HG02884 (cell line): ENCODE results near the gene RALGDS.

Source experiments
- ATAC-seq: cut with Tn5 transposase; IDR thresholded peaks from one replicate; pipeline ENCODE4 v1.9.1; 2021; ENCODE audit warnings: mild to moderate bottlenecking, moderate library complexity; ENCODE audit not compliant: unreplicated experiment

Gene RALGDS

DNA sequence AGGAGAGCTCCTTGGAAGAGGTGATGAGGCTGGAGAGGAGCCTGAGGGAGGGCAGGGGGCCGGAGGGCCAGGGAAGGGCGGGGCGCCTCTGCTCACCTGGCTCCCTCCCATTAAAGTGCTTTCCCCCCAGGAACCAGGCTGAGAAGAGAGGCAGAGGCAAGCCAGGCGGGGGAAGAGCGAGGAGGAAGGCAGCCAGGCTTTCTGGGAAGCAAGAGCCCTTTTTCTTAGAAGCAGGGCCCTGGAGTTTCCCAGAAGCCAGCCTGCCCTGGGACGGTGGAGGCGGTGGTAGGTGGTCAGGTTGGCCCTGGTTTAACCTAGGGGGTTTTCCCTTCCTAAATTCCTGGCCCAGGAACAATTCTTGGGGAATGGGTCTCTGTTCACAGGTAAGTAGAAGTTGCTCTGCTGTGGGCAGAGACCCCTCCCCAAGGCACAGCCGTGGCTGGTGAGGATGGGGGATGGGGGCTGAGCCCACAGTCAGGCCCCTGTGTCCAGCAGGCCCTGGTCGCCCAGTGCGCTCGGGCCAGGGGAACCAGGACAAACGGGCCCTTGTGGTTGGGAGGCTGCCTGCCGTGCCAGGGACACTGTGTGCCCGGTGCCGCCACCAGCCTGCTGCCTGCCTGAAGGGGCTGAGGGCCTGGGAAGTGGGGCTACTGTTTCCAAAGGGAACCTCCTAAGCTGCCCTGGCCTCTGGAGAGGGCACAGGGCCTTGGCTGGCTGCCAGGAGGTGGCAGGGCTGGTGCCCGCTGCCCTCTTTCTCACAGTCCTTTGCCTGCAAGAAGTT is 16.6 kb upstream of the RALGDS start:
- ATAC-seq, result no peak

DNA sequence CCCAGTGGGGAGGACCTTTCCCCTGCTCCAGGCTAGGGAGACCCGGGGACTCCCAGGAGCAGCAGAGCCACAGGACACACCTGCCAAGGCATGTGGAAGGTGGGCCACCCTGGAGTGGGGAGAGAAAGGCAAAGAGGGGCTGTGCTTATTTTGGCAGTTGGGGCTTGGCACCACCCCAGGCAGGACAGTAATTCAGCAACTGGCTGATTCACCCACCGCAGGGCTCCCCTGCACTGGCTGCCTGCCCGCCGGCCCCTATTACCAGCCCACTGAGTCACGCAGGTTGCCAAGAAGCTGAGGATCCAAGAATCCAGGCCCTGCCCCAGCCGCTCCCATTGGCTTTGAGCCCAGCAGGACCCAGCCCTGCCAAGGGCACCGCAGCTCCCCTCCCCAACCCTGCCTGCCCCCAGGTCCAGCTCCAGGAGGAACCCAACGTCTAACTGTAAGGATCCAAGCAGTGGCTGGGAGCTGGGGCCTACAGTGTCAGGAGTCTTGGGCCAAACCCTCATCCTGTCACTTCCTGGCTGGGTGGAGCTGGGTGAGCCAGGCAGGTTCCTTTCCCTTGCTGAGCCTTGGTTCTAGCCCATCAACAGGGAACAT is 14.2 kb upstream of the RALGDS start:
- ATAC-seq, result no peak

DNA sequence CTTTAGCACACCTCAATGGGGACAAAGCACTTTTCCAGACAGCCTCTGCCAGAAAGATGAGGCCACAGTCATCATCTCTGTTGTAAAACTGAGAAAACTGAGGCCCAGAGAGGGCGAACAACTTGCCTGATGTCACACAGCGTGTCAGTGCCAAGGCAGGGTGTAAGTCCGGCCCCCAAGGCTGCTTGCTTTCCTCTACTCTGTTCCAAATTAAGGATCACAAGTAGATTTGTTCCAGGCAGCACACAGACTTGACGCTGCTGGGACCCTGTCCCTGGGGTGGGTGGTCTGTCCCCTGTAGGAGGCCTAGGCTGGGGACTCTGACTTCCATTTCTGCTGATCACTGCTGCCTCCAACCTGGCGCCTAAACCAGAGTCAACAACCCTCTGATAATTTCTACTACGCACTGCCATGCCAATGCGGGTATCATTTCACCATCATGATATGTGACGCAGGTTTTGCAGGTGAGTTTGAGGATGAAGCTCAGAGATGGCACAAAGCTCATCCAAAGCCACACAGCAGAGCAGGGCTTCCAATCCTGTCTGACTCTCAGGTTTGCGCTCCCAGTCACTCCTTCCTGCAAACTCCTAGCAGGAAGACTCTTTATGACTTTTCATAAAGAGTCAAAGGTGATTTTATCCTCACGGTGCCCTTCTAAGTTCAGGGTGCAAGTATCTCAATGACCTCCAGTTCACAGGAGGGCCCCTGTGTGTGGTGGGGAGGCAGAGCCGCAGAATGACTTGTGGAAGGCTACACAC is 13.5 kb upstream of the RALGDS start:
- no peak for ATAC-seq

GRCh38 chr9:133133681-133134387 is 12.8 kb upstream of the RALGDS start:
- peak; percentile 97 for ATAC-seq

DNA sequence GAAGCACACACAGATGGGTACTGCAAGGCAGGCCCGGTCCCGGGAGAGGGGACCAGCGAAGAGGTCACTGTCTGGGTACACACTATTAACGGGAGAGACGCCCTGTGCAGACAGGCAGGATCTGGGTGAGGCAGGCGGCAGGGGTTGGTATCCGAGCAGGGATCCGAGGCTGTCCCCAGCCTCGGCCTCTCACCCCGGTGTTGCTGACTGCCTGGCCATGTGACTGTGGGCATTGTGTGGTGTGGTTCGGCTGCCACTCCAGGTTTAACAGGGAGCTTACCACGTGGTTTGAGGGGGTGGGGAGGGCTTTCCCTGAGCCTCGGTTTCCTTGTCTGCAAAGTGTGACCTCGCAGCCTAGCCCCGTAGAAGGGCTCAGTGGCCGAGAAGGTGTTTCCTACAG is 11.1 kb upstream of the RALGDS start:
- ATAC-seq, result no peak

GRCh38 chr9:133131506-133131905 is 10.5 kb upstream of the RALGDS start:
- ATAC-seq, result no peak

GRCh38 chr9:133130685-133131244 is 9.7 kb upstream of the RALGDS start:
- ATAC-seq, result no peak

DNA sequence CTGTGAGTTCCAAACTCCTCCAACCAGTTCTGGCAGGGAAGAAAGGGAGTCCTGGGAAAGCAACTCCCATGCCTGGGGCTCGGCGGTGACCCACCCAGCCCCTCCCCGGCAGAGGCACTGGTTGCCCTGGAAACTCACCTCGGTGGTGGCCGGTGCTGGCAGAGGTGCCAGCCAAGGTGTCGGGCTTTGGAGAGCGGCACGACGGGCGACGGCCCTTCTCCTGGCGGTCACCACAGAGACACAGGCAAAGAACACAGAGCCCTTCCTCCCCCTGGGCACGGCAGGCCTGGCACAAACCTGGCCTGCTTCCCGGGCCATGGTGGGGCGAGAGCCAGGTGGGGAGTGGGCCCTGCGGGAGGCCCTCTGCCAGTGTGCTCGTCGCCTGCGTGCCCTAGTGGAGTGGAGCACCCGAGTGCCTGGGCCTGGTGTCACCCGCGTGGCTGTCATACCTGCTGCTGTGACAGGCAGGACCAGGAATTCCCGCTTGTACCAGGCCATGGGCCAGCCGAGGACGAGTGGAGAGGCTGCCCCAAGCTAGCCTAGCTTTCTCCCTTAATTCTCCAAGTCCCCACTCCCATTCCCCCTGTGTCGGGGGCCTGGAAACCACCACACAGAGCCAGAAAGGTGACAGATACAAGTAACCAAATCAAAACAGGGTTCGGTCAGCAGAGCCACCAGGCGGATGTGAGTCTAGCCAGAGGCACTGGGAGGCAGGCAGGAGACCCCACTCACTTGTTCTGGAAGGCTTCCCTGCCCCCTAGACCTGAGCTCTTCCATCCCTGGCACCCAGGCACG is 8.2 kb upstream of the RALGDS start:
- ATAC-seq, result no peak

GRCh38 chr9:133128152-133128551 is 7.1 kb upstream of the RALGDS start:
- no peak for ATAC-seq

DNA sequence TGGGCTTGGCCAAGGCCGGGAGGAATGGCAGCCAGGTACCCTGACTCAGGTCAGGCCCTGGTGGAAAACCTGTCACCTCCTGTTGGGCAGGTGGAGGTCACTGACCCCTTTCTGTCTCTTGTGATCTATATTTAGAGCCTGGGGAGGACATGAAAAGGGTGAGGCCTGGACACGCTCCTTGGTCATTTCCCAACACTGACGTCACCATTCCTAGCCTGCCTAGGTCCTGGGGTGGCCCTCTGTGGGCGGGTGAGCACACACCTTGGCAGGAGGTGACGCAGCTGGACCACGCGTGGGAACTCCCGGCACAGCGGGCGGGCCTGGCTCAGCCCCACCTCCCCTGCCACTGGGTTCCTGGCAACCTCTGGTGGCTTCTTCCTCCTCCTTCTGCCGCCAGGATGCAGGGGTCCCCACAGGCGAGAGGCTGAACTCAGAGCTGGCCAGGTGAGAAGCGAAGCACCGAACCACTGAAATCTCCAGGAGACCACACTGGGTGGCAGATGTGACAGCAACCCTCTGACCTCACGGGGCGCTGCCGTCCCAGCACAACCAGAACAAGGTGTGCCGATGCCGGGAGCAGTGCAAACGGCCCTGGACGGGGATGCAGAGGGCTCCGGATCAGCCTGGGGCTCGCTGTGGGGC is 6.4 kb upstream of the RALGDS start:
- ATAC-seq, result no peak

- ATAC-seq, result no peak
These were observed 5.8 kb upstream of the RALGDS start for GRCh38 chr9:133126697-133127339.

DNA sequence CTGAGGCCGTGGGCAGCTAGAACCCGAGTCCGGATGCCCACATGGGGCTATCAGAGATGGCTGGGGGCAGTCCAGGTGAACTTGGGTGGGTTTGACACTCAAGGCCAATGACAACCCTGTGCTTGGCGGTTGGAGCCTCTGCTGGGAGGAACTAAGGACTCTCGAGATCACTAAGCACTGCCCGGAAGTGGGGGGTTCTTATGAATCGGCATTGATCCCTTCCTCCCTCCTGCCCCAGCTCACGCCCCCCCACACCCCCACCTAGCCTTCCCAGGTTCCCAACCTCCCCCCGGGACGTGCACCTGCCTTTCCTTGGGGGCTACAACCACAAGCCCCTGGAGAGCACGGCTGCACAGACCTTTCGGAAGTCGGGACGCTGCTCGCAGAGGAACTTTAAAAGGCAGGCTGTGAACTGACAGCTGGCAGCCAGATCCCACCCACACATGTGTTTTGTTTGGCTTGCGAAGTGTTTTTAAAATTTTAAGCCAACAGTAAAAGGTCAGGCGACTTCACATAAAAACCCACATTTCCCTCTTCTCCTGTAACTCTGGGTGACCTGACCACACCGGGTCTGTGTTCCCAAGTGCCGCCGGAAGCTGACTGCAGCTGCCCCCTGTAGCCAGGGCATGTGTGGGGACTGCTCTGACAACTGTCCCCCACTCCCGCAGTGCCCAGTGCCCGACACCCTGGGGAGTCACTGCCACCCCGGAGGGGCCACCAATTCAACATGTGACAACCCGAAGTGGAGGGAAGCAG is 5.1 kb upstream of the RALGDS start:
- no peak for ATAC-seq

DNA sequence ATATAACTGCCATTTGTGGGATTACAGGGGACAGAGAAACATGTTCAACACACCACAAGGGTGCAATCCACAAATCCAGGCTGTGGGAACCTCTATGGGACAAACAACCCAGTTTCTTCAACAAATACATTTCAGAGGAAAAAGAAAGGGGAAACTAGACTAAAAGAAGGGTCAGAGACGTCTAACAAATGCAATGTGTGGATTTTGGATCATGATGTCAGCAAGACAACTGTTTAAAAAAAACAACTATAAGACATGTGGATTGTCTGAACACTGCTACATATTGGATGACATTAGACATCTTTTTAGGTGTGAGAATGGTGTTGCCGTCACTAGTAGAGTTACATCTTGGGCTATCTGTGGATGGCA is 3.9 kb upstream of the RALGDS start:
- no peak for ATAC-seq

- ATAC-seq, result no peak
These were observed 3.3 kb upstream of the RALGDS start for GRCh38 chr9:133124123-133124906.

DNA sequence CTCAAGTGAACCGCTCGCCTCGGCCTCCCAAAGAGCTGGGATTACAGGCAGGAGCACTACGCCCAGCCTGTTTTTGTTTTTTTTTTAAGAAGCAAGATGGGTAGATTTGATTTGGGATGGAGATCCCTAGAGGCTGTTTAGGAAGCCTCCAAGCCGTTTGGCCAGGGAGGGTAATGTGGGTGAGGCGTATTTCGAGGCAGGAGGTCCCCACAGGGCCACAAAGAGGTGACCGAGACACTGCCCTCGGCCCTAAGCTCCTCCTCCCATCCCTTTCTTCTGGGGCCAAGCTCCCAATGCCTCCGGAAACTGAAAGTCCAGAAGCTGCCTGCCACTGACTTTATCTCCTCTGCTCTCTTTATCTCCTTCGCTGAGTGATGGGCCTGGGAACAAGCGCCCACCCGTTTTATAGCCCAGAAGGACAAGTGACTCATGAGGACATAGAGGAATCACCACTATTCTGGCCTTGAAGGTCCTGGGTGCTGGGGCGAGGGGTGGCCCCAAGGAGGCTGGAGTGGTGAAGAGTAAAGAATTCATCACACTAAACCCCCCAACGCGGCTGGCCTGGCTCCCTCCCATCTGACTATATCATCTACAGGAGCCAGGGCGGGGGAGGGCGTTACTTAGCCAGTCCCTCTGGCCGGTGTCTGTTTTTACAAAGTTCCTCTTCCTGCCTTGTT is 2.0 kb upstream of the RALGDS start:
- ATAC-seq, result no peak

DNA sequence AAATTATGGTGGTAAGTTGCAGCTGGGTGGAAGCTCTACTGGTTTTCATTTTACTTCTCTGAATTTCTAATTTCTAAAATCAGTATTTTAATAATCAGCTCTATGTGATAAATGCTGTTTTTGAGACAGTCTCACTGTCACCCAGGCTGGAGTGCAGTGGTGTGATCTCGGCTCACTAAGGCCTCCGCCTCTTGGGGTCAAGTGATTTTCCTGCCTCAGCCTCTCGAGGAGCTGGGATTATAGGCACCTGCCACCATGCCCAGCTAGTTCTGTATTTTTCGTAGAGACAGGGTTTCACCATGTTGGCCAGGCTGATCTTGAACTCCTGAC is 1.5 kb upstream of the RALGDS start:
- ATAC-seq, result no peak

DNA sequence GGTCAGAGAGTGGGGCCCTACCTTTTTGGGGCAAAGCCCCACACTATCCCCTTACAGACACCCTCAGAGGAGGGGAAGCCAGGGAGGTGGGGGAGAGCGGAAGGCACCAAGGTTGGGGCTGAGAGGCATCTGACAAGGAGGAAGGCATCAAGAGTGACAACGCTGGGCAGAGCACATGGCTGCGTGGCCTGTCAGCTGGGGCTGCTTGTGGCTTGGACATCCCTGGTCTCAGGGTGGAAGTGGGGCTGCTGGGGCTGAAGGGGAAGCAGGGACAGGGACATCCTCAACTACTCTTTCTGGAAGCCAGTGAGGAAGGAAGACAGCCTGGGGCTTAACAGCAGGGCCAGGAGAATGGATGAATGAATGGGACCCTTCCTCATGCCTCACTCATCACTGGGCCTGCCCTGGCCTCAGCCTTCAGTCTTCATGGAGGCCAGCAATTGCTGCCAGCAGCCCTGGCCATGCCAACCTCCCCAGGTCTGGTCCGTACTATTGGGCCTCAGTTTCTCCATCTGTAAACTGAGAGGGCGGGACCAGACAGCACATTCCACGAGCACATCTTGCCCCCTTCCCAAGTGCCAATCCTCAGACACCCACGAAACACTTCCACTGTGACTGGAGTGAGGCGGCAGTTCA is 993 bp upstream of the RALGDS start:
- no peak for ATAC-seq
